ENCODE measurements around the gene MELTF.

DNA sequence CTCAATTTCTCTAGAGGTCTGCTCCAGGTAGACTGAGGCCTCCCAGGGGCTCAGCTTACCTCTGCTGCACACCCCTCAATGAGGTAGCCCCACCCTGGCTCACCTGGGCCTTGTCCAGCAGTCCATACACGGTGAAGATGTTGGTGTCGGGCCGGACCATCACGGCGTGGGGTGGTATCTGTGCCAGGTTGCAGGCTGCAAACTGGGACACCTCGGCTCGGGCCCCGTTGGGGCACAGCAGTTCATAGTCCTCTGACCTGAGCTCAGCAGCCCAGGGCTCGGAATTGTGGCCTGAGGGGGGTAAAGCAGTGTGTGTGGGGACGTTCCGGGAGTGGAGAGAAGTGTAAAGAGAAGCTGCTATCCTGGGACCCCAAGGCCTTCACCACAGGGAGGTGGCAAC is 23.2 kb downstream of the MELTF start:
- TF ChIP-seq ZNF274 (IDR thresholded peaks at IDR 0.05; ENCODE audit: low read depth, low read length) (no peak), SUZ12 (IDR thresholded peaks at IDR 0.05; ENCODE audit: extremely low read depth, insufficient read depth, insufficient read length) (no peak), YY1 (IDR thresholded peaks at IDR 0.05; ENCODE audit: insufficient read depth, insufficient read length) (no peak)

All from NT2/D1 (cell line).